CD4-positive, alpha-beta memory T cell (primary cell): ENCODE measurements around the gene LTBP2. TPM values are rescaled to one million over a fixed set of nuclear protein-coding genes. Genes with fewer than 3 reads are reported as not detected.

Experiments
- CTCF ChIA-PET: fragments of 350-600 bp; sonication (Branson Sonifier 250); formaldehyde crosslinking; loops from one replicate; lab custom pipeline; 2021; ENCODE audit warnings: inconsistent platforms; ENCODE audit not compliant: partially characterized antibody; lab: Charles Lee
- POLR2A ChIA-PET: fragments of 350-600 bp; sonication (Branson Sonifier 250); formaldehyde crosslinking; loops from one replicate; lab custom pipeline; 2021; ENCODE audit not compliant: partially characterized antibody; lab: Charles Lee
- DNase-seq, 5 donors: peaks; one replicate each; pipeline versions ENCODE4 v3.0.0 to v3.0.0-alpha.2; 2020 to 2022; ENCODE audit warnings: mixed read lengths in 1 of 5
- H3K27ac ChIP-seq: one replicate; pipeline ENCODE4 v1.7.0; 2013; ENCODE audit warnings: low read depth, low read length
- H3K27me3 ChIP-seq: 2 replicates; pipeline ENCODE4 v1.7.0; 2013; ENCODE audit warnings: mild to moderate bottlenecking, low read length, moderate library complexity; ENCODE audit not compliant: insufficient read depth
- H3K36me3 ChIP-seq: 2 replicates; pipeline ENCODE4 v1.7.0; 2013; ENCODE audit warnings: mild to moderate bottlenecking, low read length, moderate library complexity; ENCODE audit not compliant: insufficient read depth
- H3K4me1 ChIP-seq: 2 replicates; pipeline ENCODE4 v1.7.0; 2013; ENCODE audit warnings: mild to moderate bottlenecking, low read length, moderate library complexity; ENCODE audit not compliant: insufficient read depth
- H3K4me3 ChIP-seq, 2 donors: one replicate each; pipeline ENCODE4 v1.7.0; 2013; ENCODE audit warnings: low read length in 2 of 2, mild to moderate bottlenecking in 1 of 2
- H3K9me3 ChIP-seq, 2 donors: one replicate each; pipeline ENCODE4 v1.7.0; 2013; ENCODE audit warnings: low read length in 2 of 2, control low read depth in 1 of 2; ENCODE audit not compliant: control insufficient read depth in 1 of 2
- H3K27ac Mint-ChIP-seq, 7 donors: one replicate each; pipeline ENCODE4 v1.8.0; 2020 to 2021; ENCODE audit warnings: mixed read lengths in 7 of 7, mild to moderate bottlenecking in 6 of 7, inconsistent platforms in 3 of 7, moderate library complexity in 3 of 7
- H3K27me3 Mint-ChIP-seq, 2 donors: one replicate each; pipeline ENCODE4 v1.8.0; 2020 to 2021; ENCODE audit warnings: mixed read lengths in 2 of 2
- H3K36me3 Mint-ChIP-seq, 2 donors: one replicate each; pipeline ENCODE4 v1.8.0; 2020 to 2021; ENCODE audit warnings: mixed read lengths in 2 of 2, inconsistent platforms in 1 of 2, mild to moderate bottlenecking in 1 of 2
- H3K4me1 Mint-ChIP-seq, 4 donors: one replicate each; pipeline ENCODE4 v1.8.0; 2020 to 2021; ENCODE audit warnings: mixed read lengths in 4 of 4, mild to moderate bottlenecking in 1 of 4
- H3K4me3 Mint-ChIP-seq, 8 donors: one replicate each; pipeline ENCODE4 v1.8.0; 2020 to 2021; ENCODE audit warnings: mixed read lengths in 8 of 8, mild to moderate bottlenecking in 7 of 8, moderate library complexity in 6 of 8, inconsistent platforms in 3 of 8
- H3K9me3 Mint-ChIP-seq, 8 donors: one replicate each; pipeline ENCODE4 v1.8.0; 2020 to 2021; ENCODE audit warnings: mixed read lengths in 8 of 8, mild to moderate bottlenecking in 5 of 8, inconsistent platforms in 3 of 8, moderate library complexity in 1 of 8
- intact Hi-C: fragments of 100-400 bp; cut with micrococcal nuclease; formaldehyde crosslinking; loops from one replicate; pipeline ENCODE4 v1.15.1; 2023
- polyA plus RNA-seq, 2 donors: library from polyadenylated mRNA; unstranded; fragments of 300-500 nt; fragmentation: Illumina TruSeq; gene quantifications; one replicate each; pipeline ENCODE4 v1.2.3, GENCODE V29; 2021
- total RNA-seq, 2 experiments: library from RNA; stranded (reverse); gene quantifications; one replicate each; pipeline ENCODE4 v1.2.3, GENCODE V29; 2021

The LTBP2 gene
- total and polyA plus RNA-seq, 4 experiments from 2014 or later, result 0.11 to 0.44 (median 0.36) TPM

GRCh38 chr14:74569387-74569786 is 42.6 kb downstream of the LTBP2 start:
- Mint-ChIP-seq H3K4me3 (no peak overlapping the region), H3K36me3 (no peaks in the 10 kb centered on the region), H3K27me3 (peaks cover 0 to 5% of the 10 kb centered on the region in 2 donors), H3K9me3 (peaks cover 0 to 2% (median 0%) of the 10 kb centered on the region in 8 donors), H3K4me1 (peaks cover 20 to 32% (median 28%) of the 10 kb centered on the region in 4 donors), H3K27ac (no peak overlapping the region)
- Histone ChIP-seq H3K27me3 (no peaks in the 10 kb centered on the region), H3K4me1 (peaks cover 31% of the 10 kb centered on the region), H3K4me3 (no peak overlapping the region), H3K9me3 (no peaks in the 10 kb centered on the region), H3K27ac (no peak overlapping the region), H3K36me3 (no peaks in the 10 kb centered on the region)
- DNase-seq, result no peak
- intact Hi-C loops, result no loop called here
- ChIA-PET POLR2A (no interaction called here), CTCF (no interaction called here)

DNA sequence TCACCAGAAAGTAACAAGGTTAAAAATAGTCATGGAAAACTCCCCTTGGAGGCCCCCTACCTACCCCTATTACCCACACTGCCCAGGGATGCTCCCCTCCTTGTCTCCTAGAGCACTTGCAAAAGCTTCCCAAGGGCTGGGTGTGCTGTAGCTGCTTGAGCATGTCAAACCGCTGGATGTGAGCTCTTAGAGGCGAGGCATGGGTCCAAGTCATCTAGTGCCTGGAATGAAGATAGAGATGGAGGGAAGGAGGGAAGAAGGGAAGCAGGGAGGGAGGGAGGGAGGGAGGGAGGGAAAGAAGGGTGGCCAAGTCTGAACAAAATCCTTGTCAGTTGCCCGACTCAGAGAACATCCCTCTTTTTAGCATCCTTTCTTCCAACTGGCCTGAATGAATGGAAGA is 43.1 kb downstream of the LTBP2 start:
- H3K9me3 Mint-ChIP-seq, result peaks cover 0 to 2% (median 0%) of the 10 kb centered on the region in 8 donors
- H3K4me3 ChIP-seq, result no peak overlapping the region
- intact Hi-C loops, result no loop called here
- H3K27me3 ChIP-seq, result no peaks in the 10 kb centered on the region
- H3K4me1 Mint-ChIP-seq, result peaks cover 16 to 28% (median 23%) of the 10 kb centered on the region in 4 donors
- no peaks in the 10 kb centered on the region for H3K9me3 ChIP-seq
- no peak overlapping the region for H3K27ac Mint-ChIP-seq
- peaks cover 26% of the 10 kb centered on the region for H3K4me1 ChIP-seq
- no peak overlapping the region for H3K27ac ChIP-seq
- ChIA-PET CTCF (no interaction called here), POLR2A (no interaction called here)
- H3K27me3 Mint-ChIP-seq, result peaks cover 0 to 5% of the 10 kb centered on the region in 2 donors
- DNase-seq, result no peak
- H3K36me3 ChIP-seq, result no peaks in the 10 kb centered on the region
- no peaks in the 10 kb centered on the region for H3K36me3 Mint-ChIP-seq
- no peak overlapping the region for H3K4me3 Mint-ChIP-seq

DNA sequence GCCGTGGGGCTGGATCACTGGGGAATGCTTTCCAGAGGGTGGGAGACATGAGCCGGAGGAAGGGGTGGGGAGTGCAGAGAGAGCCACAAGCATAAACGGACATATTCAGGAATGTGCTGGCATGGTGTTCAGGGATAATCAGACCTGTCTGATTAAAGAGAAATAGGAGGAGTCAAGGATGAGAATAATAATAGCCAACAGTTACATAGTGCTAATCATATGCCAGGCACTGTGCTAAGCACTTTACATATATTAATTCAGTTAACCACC is 43.7 kb downstream of the LTBP2 start:
- peaks cover 0 to 5% of the 10 kb centered on the region in 2 donors for H3K27me3 Mint-ChIP-seq
- POLR2A ChIA-PET, result no interaction called here
- no peak overlapping the region for H3K4me3 ChIP-seq
- no peak overlapping the region for H3K27ac Mint-ChIP-seq
- H3K4me3 Mint-ChIP-seq, result no peak overlapping the region
- intact Hi-C loops, result no loop called here
- no peak for DNase-seq
- no peaks in the 10 kb centered on the region for H3K27me3 ChIP-seq
- no peaks in the 10 kb centered on the region for H3K9me3 ChIP-seq
- no peak overlapping the region for H3K27ac ChIP-seq
- peaks cover 20% of the 10 kb centered on the region for H3K4me1 ChIP-seq
- no peaks in the 10 kb centered on the region for H3K36me3 Mint-ChIP-seq
- CTCF ChIA-PET, result no interaction called here
- peaks cover 10 to 22% (median 18%) of the 10 kb centered on the region in 4 donors for H3K4me1 Mint-ChIP-seq
- H3K9me3 Mint-ChIP-seq, result peaks cover 0 to 2% (median 0%) of the 10 kb centered on the region in 8 donors
- H3K36me3 ChIP-seq, result no peaks in the 10 kb centered on the region

DNA sequence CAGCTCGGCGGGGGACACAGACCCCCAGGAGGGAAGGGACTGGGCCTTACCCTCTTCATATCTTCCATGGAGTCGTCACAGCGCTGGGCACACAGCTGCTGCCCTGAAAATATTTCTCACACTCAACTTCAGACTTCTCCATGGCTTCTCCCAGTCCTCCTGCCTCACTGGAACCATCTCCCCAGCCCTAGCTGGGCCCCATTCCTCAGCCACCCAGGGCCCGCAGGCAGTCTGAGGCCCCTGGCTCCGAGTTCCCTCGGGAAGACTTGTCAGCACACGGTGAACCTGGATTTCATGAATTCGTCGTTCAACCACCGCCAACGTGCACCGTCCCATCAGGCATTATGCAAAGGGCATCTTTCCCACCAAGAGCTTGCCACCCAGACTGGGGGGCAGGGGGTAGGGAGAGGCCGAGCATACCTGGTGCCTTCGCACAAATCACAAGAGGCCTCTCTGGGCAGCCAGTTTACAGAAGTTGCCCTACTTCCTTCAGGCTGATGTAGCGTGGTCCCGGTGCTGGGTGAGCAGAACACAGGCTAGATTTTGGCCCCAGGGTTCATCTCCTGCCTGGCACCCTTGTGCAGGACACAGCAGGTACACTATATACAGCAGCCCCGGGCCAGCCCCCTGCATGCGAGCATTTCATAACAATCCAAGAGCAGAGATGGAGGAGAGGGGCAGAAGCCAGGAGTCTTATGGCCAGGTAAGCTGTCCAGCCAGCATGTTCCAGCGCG is 44.2 kb downstream of the LTBP2 start:
- no peaks in the 10 kb centered on the region for H3K36me3 ChIP-seq
- Mint-ChIP-seq H3K27ac (no peak overlapping the region), H3K27me3 (peaks cover 0 to 5% of the 10 kb centered on the region in 2 donors), H3K36me3 (no peaks in the 10 kb centered on the region), H3K9me3 (peaks cover 0 to 2% (median 0%) of the 10 kb centered on the region in 8 donors), H3K4me1 (peaks cover 9 to 17% (median 14%) of the 10 kb centered on the region in 4 donors), H3K4me3 (no peak overlapping the region)
- intact Hi-C loops, result no loop called here
- DNase-seq, result no peak
- H3K27me3 ChIP-seq, result no peaks in the 10 kb centered on the region
- POLR2A ChIA-PET, result no interaction called here
- H3K9me3 ChIP-seq, result no peaks in the 10 kb centered on the region
- CTCF ChIA-PET, result no interaction called here
- H3K4me3 ChIP-seq, result no peak overlapping the region
- peaks cover 15% of the 10 kb centered on the region for H3K4me1 ChIP-seq
- H3K27ac ChIP-seq, result no peak overlapping the region

DNA sequence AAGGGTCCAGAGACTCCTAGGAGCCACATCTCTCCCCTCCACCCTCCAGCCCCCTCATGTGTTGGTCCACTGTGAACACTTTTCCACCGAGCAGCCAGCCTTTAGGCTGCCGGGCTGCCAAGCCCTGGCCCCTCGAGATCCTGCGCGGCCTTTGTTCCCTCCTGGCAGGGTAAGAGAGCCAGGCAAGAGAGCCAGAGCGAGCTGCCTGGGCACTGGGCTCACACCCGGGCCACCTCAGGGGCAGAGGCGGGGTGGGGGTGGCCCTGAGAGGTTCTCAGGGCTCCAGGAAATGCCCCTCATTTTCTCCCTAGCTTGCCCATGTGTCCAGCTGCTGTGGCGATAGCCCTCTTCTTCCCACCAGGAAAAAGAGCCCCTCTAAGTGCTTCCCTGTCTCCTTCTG is 44.8 kb downstream of the LTBP2 start:
- intact Hi-C loops, result no loop called here
- no peak for DNase-seq
- peaks cover 0 to 2% (median 0%) of the 10 kb centered on the region in 8 donors for H3K9me3 Mint-ChIP-seq

DNA sequence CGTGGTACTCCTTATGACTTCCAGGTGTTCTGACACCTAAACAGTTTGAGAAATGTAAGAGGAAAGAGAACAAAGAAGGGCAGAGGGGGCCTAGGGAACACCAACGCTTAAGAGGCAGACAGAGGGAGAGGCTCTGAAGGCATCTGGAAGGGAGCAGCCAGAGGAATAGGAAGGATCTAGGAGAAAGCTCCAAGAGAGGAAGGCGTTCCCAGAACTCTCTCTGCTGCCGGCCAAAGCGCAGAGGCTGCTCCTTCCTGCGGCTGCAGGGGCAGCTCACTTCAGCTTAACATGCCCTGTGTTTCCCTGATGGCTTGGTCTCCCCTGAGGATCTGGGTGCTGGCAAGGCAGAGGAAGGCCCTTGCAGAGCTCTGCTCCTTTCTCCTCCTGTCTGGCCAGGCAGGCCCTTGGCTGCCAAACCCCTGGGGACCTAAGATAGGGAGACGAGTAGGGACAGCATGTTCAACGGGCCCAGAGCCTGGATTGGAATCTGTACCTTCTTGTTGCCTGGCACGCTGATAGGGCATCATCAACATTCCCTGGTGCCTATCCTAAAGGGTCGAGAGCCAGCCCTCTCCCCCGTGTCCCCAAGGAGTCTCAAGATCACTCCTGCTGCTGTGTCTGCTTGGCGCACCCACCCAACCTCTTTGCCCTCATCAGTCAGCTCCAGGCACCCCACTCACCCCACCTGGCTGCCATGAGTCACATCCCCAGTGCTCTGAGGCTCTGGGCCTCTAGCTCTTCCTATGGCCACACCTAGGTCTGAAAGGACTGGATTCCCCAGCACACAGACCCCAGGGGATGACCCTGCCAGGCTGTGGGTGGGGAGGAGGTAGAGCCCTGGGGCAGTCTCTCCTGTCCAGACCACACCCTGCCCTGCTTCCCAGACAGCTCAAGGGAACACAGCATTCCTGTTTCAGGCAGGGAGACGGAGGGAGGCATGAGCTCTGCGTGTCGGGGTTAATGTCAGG is 45.6 kb downstream of the LTBP2 start:
- Histone ChIP-seq H3K27ac (no peak overlapping the region), H3K4me3 (no peak overlapping the region), H3K9me3 (no peaks in the 10 kb centered on the region), H3K4me1 (peaks cover 2% of the 10 kb centered on the region), H3K27me3 (no peaks in the 10 kb centered on the region), H3K36me3 (no peaks in the 10 kb centered on the region)
- peaks cover 0 to 3% (median 2%) of the 10 kb centered on the region in 4 donors for H3K4me1 Mint-ChIP-seq
- no peaks in the 10 kb centered on the region for H3K36me3 Mint-ChIP-seq
- ChIA-PET POLR2A (no interaction called here), CTCF (no interaction called here)
- peaks cover 0 to 2% (median 0%) of the 10 kb centered on the region in 8 donors for H3K9me3 Mint-ChIP-seq
- peaks cover 0 to 5% of the 10 kb centered on the region in 2 donors for H3K27me3 Mint-ChIP-seq
- DNase-seq, result no peak
- H3K4me3 Mint-ChIP-seq, result no peak overlapping the region
- intact Hi-C loops, result no loop called here
- H3K27ac Mint-ChIP-seq, result no peak overlapping the region

More for the DNA sequence above, 44.8 kb downstream of the LTBP2 start:
- Histone ChIP-seq H3K27ac (no peak overlapping the region), H3K4me1 (peaks cover 9% of the 10 kb centered on the region), H3K9me3 (no peaks in the 10 kb centered on the region), H3K36me3 (no peaks in the 10 kb centered on the region), H3K4me3 (no peak overlapping the region), H3K27me3 (no peaks in the 10 kb centered on the region)
- no peak overlapping the region for H3K4me3 Mint-ChIP-seq
- POLR2A ChIA-PET, result no interaction called here
- CTCF ChIA-PET, result no interaction called here
- no peaks in the 10 kb centered on the region for H3K36me3 Mint-ChIP-seq
- peaks cover 0 to 5% of the 10 kb centered on the region in 2 donors for H3K27me3 Mint-ChIP-seq
- peaks cover 5 to 11% (median 9%) of the 10 kb centered on the region in 4 donors for H3K4me1 Mint-ChIP-seq
- H3K27ac Mint-ChIP-seq, result no peak overlapping the region

DNA sequence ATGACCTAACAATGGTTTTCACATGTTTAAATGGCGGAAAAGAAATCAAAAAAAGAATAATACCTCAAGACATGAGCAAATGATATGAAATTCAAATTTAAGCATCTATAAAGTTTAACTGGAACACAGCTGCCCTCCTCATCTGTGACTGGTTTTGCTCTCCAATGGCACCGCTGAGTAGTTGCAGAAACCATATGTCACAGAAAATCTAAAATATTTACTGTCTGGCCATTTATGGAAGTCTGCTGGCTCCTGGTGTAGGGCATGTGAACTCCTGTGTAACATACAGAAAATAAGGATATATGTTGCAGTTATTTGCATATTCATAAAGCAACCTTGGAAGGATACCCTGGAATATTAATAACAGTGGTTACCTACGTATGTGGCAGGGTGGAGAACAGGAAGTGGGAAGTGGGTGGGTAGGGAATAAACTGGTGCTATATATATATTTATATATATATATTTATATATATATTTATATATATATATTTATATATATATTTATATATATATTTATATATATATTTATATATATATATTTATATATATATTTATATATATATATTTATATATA is 48.4 kb downstream of the LTBP2 start:
- Histone ChIP-seq H3K9me3 (no peaks in the 10 kb centered on the region), H3K27ac (no peak overlapping the region), H3K4me3 (no peak overlapping the region), H3K36me3 (no peaks in the 10 kb centered on the region), H3K4me1 (no peaks in the 10 kb centered on the region), H3K27me3 (no peaks in the 10 kb centered on the region)
- ChIA-PET POLR2A (no interaction called here), CTCF (no interaction called here)
- Mint-ChIP-seq H3K27ac (no peak overlapping the region), H3K9me3 (peaks cover 0 to 2% (median 0%) of the 10 kb centered on the region in 8 donors), H3K4me3 (no peak overlapping the region), H3K27me3 (peaks cover 0 to 5% of the 10 kb centered on the region in 2 donors), H3K36me3 (no peaks in the 10 kb centered on the region), H3K4me1 (no peaks in the 10 kb centered on the region)
- DNase-seq, result no peak
- intact Hi-C loops, result no loop called here
